Stimulated activated CD4-positive, alpha-beta T cell treated with anti-CD3 and anti-CD28 coated beads, Interleukin-4, amount 100 ng/mL, for 24 hours (primary cell): ENCODE measurements around the gene ZNF385D.

Source experiments
- DNase-seq: peaks from one replicate; pipeline ENCODE4 v3.0.0-alpha.2; 2020

ZNF385D gene

GRCh38 chr3:21665444-21666100 is 85.4 kb downstream of the ZNF385D start:
- no peak for DNase-seq

- DNase-seq, result no peak
These were observed 86.0 kb downstream of the ZNF385D start for GRCh38 chr3:21664996-21665395.

GRCh38 chr3:21662403-21662802 is 88.6 kb downstream of the ZNF385D start:
- DNase-seq, result no peak

GRCh38 chr3:21654662-21655061 is 96.3 kb downstream of the ZNF385D start:
- no peak for DNase-seq

GRCh38 chr3:21654241-21654640 is 96.8 kb downstream of the ZNF385D start:
- DNase-seq, result no peak

- no peak for DNase-seq
These were observed 101.5 kb downstream of the ZNF385D start for GRCh38 chr3:21649519-21649918.

GRCh38 chr3:21647961-21648360 is 103.0 kb downstream of the ZNF385D start:
- DNase-seq, result no peak

GRCh38 chr3:21645121-21645897 is 105.7 kb downstream of the ZNF385D start:
- no peak for DNase-seq

- no peak for DNase-seq
These were observed 106.7 kb downstream of the ZNF385D start for GRCh38 chr3:21644268-21644667.

- DNase-seq, result no peak
These were observed 107.3 kb downstream of the ZNF385D start for GRCh38 chr3:21643752-21644151.

GRCh38 chr3:21642433-21642832 is 108.6 kb downstream of the ZNF385D start:
- DNase-seq, result no peak

- no peak for DNase-seq
These were observed 109.1 kb downstream of the ZNF385D start for GRCh38 chr3:21641959-21642358.

GRCh38 chr3:21638488-21638887 is 112.5 kb downstream of the ZNF385D start:
- DNase-seq, result no peak

- no peak for DNase-seq
These were observed 116.9 kb downstream of the ZNF385D start for GRCh38 chr3:21634112-21634511.

GRCh38 chr3:21624524-21624923 is 126.5 kb downstream of the ZNF385D start:
- DNase-seq, result no peak

- DNase-seq, result no peak
These were observed 129.8 kb downstream of the ZNF385D start for GRCh38 chr3:21621181-21621651.

GRCh38 chr3:21620511-21621155 is 130.4 kb downstream of the ZNF385D start:
- DNase-seq, result no peak

- DNase-seq, result no peak
These were observed 132.3 kb downstream of the ZNF385D start for GRCh38 chr3:21618695-21619094.

- DNase-seq, result no peak
These were observed 137.5 kb downstream of the ZNF385D start for GRCh38 chr3:21613372-21614070.

GRCh38 chr3:21601178-21601577 is 149.8 kb downstream of the ZNF385D start:
- no peak for DNase-seq

- DNase-seq, result no peak
These were observed 151.1 kb downstream of the ZNF385D start for GRCh38 chr3:21599890-21600289.

GRCh38 chr3:21592828-21593227 is 158.2 kb downstream of the ZNF385D start:
- no peak for DNase-seq

GRCh38 chr3:21587894-21588293 is 163.1 kb downstream of the ZNF385D start:
- DNase-seq, result no peak
